H1 (cell line): ENCODE results near the gene VASP. TPM values are rescaled to one million over a fixed set of nuclear protein-coding genes. Genes with fewer than 3 reads are reported as not detected.

Experiments
- POU5F1 ChIP-seq: IDR thresholded peaks from 2 replicates; pipeline ENCODE4 v1.6.1; 2011; ENCODE audit warnings: low read depth, mild to moderate bottlenecking, low read length, moderate library complexity
- polyA plus RNA-seq, 7 experiments: library from polyadenylated mRNA; depleted of rRNA in 3 of 7; stranded (reverse) in 5 of 7; unstranded in 2 of 7; fragments of >200 nt in 5 of 7; fragments of 200-250 nt in 2 of 7; gene quantifications; 1 replicate in 5 of 7; 2 replicates in 1 of 7; 4 replicates in 1 of 7; pipeline versions ENCODE4 v1.2.1 to v1.2.3, GENCODE V29; 2011 to 2013; ENCODE audit warnings: missing spikeins in 2 of 7, mixed read lengths in 2 of 7
- total RNA-seq: library from RNA; stranded (reverse); fragmentation: NEBNext Ultra II Directional; extraction: Animal tissue kit (Norgen Biotek cat#: 25700); gene quantifications from 2 replicates; pipeline ENCODE4 v1.2.1, GENCODE V29; 2021

Gene VASP
- total and polyA plus RNA-seq, 2 of the 8 experiments (the other 6 are each of a cell fraction or from before 2014, with no cell fraction given), result 89.7 to 135 TPM

GRCh38 chr19:45469132-45469944 lies 37.9 kb upstream of the VASP start (continued):
- no peak for TF ChIP-seq POU5F1
- TF ChIP-seq, all 59 proteins: peak for 19
